HG02610 (cell line): ENCODE results near the gene KCNG2.
"Not testable (repeated sequence)": the region's sequence is repeated elsewhere in the genome, so short reads cannot be mapped to it uniquely, and the experiment has no call there.

Experiments used
- ATAC-seq: cut with Tn5 transposase; IDR thresholded peaks from one replicate; pipeline ENCODE4 v1.9.1; 2021; ENCODE audit warnings: mild to moderate bottlenecking, moderate library complexity; ENCODE audit not compliant: unreplicated experiment

KCNG2 gene, protein sequence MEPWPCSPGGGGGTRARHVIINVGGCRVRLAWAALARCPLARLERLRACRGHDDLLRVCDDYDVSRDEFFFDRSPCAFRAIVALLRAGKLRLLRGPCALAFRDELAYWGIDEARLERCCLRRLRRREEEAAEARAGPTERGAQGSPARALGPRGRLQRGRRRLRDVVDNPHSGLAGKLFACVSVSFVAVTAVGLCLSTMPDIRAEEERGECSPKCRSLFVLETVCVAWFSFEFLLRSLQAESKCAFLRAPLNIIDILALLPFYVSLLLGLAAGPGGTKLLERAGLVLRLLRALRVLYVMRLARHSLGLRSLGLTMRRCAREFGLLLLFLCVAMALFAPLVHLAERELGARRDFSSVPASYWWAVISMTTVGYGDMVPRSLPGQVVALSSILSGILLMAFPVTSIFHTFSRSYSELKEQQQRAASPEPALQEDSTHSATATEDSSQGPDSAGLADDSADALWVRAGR

DNA sequence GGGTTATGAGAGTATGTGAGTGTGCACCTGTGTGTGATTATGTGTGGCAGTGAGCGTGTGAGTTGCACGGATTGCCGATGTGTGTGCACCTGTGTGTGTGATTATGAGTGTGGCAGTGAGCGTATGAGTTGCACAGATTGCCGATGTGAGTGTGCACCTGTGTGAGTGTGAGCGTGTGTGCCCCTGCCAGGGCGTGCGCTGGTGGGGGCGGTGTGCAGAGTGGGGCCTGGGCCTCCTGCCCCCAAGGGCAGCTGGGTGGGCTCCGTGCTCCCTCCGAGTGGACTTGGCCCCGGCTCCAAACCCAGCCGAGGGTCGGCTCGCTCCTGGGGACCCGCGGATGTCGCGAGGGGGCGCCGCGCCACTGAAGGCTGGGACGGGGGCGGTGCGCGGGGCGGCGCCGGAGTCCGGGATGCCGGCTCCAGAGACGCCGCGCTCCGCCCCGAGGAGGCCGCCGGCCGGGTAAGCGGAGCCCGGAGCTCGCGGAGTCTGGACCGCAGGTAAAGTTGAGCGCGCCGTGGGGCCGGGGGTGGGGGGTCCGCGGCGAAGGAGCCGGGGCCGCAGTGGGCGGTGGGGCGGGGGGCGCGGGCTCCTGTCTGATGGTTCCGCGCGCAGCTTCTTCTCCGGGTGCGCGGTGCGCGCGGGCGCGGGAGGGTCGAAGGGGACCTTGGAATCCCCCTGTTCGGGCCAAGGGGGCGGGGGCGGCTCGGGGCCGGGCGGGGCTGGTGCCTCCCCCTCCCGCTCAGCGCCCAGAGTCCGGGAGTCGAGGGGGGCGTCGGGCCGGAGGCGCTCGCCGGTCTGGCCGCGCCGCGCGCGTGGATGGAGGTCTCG is at the start of gene KCNG2:
KCNG2 (plus strand) TSS at position 421 of the 828 bp plus-strand sequence. CDS start 65,730 bp downstream, outside the sequence.
- ATAC-seq, result no peak

DNA sequence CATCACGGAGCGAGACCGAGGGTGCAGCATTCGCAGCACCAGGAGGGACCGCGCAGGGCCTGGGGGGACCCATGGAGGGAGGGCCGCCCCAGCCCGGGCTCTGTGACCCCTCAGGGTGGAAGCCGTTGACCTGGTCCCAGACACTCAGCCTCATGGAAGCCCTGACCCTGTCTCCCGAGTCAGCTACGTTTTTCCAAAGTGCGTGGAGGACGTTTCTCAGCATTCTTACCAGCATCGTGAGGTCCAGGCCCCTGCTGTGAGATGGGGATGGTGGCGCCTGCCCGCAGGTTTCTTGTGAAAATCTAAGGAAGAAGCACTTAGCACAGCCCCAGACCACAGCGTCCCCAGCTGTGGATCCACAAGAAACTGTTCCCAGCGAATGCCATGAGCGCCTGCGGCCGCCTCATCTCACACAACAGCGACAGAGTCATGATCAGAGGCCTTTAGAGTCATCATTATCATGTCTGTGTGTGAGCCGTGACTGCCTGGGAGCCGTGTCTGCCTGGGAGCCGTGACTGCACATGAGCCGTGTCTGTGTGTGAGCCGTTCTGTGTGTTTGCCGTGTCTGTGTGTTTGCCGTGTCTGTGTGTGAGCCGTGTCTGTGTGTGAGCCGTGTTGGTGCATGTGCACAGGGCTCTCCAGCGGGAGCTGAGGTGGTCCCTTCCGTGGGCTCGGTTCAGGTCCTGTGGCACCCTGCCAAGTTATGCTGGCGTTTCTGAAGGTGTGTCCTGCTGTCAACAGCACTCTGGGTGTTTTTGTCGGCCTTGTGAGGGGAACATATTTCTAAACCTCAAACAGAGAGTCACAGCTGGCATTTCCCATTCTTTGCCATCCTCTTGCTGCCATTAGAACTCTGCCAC is 49.2 kb upstream of the KCNG2 start:
- no peak for ATAC-seq

DNA sequence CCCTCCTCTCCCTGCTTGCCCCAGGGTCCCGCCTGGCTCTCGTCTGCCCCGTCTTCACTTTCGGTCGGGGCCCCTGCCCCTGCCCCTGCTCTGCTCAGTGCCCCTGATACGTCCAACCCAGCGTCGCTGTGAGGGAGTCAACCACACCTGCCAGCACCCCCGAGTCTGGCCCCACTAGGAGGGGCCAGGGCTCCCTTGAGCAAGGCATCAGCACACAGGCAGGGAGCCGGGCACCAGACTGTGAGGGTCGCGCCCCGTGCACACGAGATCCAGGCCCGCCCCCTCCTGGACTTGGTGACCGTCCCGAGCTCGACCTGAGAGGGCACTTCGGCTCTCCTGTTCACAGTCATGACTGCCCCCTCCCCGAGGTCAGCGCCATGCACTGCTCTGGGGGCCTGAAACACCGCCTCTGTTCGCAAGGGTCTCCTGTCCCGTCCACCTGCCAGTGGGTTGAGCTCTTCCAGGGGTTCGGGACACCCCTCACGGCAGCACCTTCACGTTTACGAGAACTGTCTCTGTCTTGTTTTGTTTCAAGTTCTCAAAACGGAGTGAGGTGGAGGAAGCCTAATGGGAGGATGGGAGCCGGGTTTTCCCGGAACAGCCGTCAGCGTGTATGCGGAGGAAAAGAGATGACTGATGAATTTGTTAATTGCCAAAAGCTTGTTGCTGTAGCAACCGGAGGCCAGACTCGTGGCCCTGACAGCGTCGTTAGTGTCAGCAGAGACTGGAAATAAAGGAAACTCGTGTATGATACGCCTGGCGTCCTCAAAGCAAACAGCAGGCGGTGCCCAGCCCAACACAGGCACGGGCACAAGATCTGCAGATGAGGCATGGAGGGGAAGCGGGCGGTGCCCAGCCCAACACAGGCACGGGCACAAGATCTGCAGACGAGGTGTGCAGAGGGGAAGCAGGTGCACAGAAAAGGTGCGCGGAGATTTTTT is 48.2 kb upstream of the KCNG2 start:
- no peak for ATAC-seq

DNA sequence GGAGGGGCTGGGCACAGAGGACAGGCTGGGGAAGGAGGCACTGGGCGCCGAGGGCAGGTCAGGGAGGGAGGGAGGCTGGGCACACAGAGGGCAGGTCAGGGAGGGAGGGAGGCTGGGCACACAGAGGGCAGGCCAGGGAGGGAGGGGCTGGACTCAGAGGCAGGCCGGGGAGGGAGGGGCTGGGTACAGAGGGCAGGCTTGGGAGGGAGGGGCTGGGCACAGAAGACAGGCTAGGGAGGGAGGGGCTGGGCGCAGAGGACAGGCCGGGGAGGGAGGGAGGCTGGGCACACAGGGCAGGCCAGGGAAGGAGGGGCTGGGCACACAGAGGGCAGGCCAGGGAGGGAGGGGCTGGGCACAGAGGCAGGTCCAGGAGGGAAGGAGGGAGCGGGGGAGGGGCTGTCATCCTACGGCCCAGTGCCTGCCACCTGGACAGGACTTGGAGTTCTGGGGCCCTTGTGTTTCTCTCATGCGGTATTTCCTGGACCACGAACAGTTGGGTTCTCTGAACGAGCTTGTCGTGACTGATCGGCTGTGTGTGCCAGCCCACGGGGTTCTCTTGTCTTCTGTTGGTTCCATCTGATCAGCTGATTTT is 46.7 kb upstream of the KCNG2 start:
- ATAC-seq, result no peak

DNA sequence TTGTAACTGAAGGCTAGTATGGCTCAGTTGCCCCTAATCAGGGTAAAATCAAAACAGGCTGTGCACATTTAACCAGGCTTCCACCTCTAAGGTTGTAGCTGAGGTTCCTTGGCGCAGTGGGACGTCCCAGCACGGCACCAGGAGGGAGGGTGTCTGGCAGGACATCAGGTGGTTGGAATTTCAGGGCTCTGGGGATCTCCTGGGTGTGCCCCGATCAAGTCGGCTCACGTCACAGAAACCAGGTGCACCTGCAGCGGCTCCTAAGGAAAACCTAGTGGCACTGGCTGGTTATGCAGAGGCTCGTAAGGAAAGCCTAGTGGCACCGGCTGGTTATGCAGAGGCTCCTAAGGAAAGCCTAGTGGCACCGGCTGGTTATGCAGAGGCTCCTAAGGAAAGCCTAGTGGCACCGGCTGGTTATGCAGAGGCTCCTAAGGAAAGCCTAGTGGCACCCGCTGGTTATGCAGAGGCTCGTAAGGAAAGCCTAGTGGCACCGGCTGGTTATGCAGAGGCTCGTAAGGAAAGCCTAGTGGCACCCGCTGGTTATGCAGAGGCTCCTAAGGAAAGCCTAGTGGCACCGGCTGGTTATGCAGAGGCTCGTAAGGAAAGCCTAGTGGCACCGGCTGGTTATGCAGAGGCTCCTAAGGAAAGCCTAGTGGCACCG is 45.7 kb upstream of the KCNG2 start:
- ATAC-seq, result not testable (repeated sequence)

DNA sequence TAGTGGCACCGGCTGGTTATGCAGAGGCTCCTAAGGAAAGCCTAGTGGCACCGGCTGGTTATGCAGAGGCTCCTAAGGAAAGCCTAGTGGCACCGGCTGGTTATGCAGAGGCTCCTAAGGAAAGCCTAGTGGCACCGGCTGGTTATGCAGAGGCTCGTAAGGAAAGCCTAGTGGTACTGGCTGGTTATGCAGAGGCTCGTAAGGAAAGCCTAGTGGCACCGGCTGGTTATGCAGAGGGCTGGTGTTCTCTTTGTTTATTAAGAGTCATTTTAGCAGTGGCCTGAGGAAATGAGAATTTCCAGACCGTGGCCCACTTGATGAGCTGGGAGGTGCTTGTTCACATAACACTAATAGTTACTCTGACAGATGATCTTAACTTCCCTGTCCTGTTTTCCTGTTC is 44.8 kb upstream of the KCNG2 start:
- not testable (repeated sequence) for ATAC-seq

DNA sequence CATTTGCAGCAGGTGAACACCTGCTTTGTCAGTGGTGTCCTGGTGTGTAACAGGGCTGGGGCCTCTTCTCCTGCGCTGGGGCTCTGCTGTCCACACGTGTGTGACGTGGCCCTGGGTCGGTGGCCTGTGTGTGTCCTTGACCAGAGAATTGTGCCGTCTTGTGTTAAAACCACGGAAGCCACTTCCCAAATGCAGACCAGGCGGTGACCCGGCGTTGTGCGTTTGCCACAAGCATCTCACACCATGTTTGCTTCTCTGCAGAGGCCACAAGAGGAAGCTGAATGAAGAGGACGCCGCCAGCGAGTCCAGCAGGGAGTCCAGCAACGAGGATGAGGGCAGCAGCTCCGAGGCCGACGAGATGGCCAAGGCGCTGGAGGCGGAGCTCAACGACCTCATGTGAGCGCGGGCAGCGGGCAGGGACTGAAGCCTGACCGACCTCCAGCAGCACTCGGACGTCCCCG is 44.3 kb upstream of the KCNG2 start:
- ATAC-seq, result no peak

DNA sequence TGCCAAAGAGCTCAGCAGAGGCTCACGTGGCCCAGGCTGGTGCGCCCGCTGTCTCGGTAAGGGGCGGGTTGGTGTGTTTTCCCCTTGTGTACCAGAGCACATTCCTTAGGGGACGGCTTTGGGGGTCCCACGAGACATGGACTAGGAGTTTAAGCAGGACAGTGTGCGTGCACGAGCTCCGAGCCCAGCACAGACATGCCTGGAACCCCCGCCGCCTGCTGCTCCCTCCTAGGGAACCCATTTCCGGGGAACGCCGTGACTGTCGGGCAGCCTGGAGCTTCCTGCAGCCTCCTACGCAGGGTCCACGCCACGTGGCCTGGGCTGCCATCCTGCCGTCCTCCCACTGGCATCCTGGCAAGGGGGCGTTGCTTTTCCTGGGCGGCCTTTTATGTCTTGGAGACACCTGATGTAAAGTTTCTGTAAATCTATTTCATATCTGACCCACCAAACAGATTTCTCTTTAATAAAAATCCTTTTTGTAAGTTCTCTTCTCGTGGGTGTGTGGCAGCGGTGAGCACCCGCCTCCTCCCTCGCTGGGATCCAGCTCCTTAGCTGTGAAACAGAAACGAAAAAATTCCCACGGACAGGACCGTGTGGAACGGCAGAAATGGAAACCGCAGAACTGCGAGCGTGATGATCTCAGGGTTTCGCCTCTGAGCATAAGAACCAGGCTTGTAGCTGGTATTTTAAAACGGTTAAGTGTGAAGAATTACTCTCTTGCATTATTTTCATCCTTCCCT is 43.5 kb upstream of the KCNG2 start:
- no peak for ATAC-seq

DNA sequence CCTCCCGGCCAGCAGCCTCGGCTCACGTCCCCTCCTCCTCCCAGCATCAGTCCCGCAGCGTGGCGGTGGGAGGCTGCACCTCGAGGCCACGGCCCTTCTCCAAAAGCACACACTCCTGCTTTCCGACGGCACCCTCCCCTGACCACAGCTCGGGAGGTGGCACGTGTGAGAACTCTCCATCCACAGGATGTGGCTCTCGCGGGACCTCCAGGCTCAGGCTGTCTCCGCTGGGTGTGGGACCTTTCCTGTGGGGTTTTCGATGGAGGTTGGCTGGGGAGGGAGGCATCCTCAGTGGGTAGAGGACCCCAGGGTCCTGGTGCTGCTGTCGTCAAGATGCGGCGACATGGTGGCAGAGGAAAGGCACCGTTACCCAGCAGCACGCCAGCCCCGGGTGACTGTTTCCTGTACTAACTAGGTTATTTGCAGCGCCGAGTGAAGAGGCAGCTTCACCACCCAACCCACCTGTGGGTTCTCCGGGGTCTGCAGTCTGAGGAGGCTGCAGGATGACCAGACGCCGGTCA is 42.8 kb upstream of the KCNG2 start:
- ATAC-seq, result no peak

DNA sequence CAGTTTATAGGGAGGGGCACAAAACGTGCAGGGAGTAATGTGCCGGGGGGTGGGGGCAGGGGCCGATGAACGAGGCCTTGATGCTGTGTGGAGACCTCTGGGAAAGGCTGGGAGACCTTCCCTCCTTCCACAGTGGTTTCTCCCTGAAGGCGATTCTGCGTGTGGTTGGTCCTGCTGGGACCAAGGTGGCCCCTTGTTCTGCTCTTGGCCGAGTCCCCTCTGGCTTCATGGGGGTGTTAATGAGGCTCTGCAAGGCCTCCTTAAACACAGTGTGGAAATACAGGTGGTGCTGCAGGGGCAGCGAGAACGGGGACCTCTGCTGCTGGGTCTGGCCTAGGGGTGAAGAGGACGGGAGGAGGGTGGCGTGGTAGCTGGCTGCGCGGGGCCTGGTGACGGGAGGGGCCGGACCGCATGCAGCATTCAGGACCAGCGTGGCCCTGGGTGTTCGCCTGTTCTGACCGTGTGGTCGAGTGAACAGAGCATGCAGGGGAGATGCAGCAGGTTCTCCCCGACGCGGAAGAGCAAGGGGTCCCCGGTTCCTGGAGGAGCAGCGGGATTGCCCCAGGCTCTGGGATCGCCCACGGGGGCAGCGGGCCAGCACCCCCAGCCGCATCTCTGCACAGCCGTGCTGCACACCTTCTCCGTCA is 42.1 kb upstream of the KCNG2 start:
- ATAC-seq, result no peak

DNA sequence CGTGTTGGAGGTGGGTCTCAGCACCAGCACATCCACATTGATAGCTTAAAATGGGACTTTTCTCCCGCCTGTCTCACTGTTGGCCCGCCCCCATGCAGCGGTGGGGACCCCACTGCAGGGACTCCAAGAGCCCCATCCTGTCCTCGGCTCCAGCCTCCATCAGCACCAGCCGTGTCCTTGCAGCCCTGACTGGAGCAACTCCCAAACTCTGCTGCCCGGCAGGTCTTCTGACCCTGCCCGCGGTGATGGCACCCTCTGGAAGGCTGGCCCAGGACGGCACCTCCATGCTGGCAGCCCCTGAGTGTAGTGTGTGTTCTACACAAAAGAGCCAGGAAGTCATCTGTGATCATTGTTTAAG is 41.6 kb upstream of the KCNG2 start:
- no peak for ATAC-seq

DNA sequence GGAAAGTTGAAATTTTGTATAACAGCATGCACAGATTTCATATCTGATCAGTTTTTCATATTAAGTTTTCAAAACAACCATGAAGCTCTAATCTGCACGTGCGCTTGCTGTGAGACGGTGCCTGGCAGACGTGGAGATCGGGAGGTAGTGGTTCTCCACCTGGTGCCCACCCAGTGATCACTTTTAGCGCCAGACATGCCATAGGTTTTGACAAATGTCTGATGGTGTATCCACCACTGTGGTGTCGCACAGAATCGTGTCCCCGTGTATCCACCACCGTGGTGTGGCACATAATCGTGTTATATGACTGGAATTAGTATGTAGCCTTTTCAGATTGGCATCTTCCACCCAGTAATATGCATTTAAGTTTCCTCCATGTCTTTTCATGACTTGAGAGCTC is 40.9 kb upstream of the KCNG2 start:
- no peak for ATAC-seq

DNA sequence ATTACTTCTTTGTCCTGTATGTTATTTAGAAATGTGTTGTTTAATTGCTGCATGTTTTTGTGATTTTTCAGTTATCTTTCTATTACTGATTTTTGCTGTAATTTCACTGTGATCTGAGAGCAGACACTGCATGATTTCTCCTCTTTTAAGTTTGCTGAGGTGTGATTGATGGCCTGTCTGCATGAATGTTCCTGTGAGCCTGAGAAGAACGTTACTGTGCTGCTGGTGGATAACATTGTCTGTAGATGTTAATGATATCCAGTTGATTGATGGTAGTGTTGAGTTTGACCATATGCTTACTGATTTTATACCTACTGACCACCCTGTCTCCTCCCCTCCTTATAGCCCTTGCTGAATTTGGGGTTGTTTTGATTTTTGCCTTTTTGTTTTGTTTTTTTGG is 37.4 kb upstream of the KCNG2 start:
- no peak for ATAC-seq

DNA sequence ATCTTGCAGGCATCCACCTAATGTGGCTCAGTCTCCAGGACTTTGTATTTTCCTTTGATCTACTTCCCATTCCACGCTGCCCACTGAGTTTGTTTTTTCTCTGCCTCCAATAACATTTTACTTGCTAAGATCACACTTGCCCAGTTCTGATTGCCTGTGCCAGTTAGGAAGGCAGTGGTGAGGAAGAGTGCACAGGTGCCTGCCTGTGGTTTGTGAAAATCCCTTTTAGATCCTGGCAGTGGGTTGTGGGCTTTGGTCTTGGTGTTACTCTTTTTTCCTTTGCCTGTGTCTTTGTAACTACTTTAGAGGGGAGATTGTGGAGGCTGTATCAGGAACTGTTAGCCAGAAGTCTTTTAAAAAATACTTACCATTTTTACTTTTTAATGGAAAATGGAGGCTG is 36.9 kb upstream of the KCNG2 start:
- no peak for ATAC-seq

DNA sequence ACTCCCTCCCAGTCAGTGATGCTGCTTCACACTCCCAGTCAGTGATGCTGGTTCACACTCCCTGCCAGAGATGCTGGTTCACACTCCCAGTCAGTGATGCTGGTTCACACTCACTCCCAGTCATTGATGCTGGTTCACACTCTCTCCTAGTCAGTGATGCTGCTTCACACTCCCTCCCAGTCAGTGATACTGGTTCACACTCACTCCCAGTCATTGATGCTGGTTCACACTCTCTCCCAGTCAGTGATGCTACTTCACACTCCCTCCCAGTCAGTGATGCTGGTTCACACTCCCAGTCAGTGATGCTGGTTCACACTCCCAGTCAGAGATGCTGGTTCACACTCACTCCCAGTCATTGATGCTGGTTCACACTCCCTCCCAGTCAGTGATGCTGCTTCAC is 34.3 kb upstream of the KCNG2 start:
- ATAC-seq, result no peak

DNA sequence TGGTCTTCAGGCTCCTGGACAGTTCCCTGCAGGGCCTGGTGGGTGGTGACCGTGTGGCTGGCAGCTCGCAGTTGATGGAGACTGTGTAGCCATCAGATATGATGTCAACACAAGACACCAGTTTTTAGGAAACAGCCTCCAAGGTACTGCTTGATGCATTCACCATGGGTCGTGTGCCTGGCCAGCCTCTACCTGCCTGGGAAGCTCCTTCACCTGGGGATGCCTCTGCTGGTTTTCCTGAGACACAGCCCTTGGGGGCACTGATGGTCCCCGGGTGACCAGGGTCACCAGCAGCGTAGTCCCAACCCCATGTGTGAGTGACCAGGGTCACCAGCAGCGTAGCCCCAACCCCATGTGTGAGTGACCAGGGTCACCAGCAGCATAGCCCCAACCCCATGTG is 33.6 kb upstream of the KCNG2 start:
- ATAC-seq, result no peak

DNA sequence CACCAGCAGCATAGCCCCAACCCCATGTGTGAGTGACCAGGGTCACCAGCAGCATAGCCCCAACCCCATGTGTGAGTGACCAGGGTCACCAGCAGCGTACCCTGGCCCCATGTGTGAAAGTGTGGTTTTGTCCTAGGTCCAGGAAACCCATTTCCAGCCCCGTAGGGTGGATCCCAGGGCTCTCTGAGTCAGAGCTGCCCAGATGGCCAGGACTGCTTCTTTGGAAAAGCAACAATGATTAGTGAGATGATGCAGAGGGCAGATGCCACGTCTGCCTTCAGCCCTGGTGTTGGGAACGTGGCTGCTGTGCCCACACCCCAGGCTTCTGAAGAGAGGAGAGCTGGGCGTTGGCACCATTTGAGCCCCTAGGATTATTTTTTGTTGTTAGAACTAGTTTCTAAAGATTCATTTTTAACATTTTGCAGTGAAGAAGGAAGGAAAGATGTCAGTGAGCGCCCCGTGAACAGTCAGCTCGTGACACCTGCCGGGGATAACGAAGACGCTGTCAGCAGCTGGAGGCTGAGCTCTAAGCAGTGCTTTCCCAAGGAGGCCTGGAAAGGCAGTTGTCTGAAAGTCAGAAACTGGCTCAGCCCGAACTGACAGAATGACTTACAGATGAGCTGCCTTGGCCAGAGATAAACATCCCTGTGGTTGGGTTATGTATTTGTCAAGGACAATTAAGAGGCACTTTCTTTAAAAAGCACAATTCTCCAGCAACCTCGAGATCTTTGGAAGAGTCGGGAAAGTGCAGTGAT is 32.1 kb upstream of the KCNG2 start:
- no peak for ATAC-seq
